ENCODE measurements around the gene RBM14. TPM values are rescaled to one million over a fixed set of nuclear protein-coding genes. Genes with fewer than 3 reads are reported as not detected.
A peak's percentile ranks its signal among the peaks of the same experiment; 100 is the strongest.

RBM14 gene
- total RNA-seq, 5 donors from 2014 or later (not counting 1 experiment from before 2014, with no cell fraction given): 176 to 382 (median 191) TPM

- H3K27me3 Mint-ChIP-seq: no peaks in the 10 kb centered on the region
- peak overlapping the region; percentile 92 to 100 (median 100) for H3K4me3 Mint-ChIP-seq
- ChIA-PET CTCF (interaction anchor here in 1 of 2 donors (1.2 to 1.8 kb wide), 4 partner anchors 24 to 85 kb away, joined by 4 to 17 read pairs (median 8); partner anchors contain the start of genes CTSF and RBM4B), POLR2A (interaction anchor here (0.5 to 1.6 kb wide), 4 partner anchors 23 to 45 kb away, joined by 4 to 11 read pairs (median 4); partner anchors contain the start of genes RBM14 (in 1 of the 2) and RBM4 (in 1 of the 2))
- peak overlapping the region; percentile 68 to 79 for H3K4me3 ChIP-seq (ENCODE audit: control insufficient read depth in 1 of 2, extremely low read depth in 1 of 2, low read length in 1 of 2)
- ATAC-seq (replicated peaks in 1 of 4) (peak in 2 of 4 experiments; percentile 7 to 17), DNase-seq (no peak)
- peak overlapping the region; percentile 77 for H3K27ac ChIP-seq (ENCODE audit: low read length)
- H3K9me3 ChIP-seq: no peaks in the 10 kb centered on the region
- H3K36me3 ChIP-seq (ENCODE audit: control insufficient read depth in 2 of 2, extremely low read depth in 1 of 2, insufficient read depth in 1 of 2, low read length in 1 of 2): peaks cover 0 to 5% of the 10 kb centered on the region in 2 donors
- no peaks in the 10 kb centered on the region for H3K36me3 Mint-ChIP-seq
- peaks cover 5 to 37% of the 10 kb centered on the region in 2 experiments for H3K4me1 ChIP-seq (ENCODE audit: control insufficient read depth in 1 of 2, extremely low read depth in 1 of 2, insufficient read depth in 2 of 2, low read length in 2 of 2)
- H3K27ac Mint-ChIP-seq: peak overlapping the region; percentile 99 to 100
- H3K9me3 Mint-ChIP-seq: no peaks in the 10 kb centered on the region
- WGBS (ENCODE audit: insufficient coverage): 12% methylated on average over 12 of the region's 12 CpGs
- peaks cover 0 to 7% of the 10 kb centered on the region in 2 experiments for H3K27me3 ChIP-seq (replicated peaks in 1 of 2; ENCODE audit: control insufficient read depth in 2 of 2, extremely low read depth in 1 of 2, insufficient read depth in 2 of 2, low read length in 1 of 2)
- H3K4me1 Mint-ChIP-seq: peaks cover 34 to 42% (median 35%) of the 10 kb centered on the region in 3 donors
These were observed 23.2 kb upstream of the RBM14 start for GRCh38 chr11:66593303-66593635.

DNA sequence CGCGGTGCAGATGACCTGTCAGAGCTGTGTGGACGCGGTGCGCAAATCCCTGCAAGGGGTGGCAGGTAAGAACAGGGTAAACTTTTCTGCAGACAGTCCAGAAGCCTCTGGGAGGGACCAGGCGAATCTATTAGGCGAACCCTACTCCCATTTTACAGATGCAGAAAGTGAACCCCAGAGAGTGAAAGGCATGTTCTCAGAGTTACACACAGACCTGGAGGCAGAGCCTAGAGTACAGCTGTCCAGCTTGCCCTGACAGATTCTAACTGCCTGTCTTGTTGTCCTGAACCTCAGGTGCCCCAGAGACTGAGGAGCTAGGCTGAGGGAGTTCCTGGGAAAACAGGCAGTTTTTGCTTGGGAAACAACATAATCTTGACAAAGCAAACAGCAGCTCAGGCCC lies 22.8 kb upstream of the RBM14 start:
- Histone ChIP-seq H3K9me3 (no peaks in the 10 kb centered on the region), H3K27me3 (replicated peaks in 1 of 2; ENCODE audit: control insufficient read depth in 2 of 2, extremely low read depth in 1 of 2, insufficient read depth in 2 of 2, low read length in 1 of 2) (peaks cover 0 to 7% of the 10 kb centered on the region in 2 experiments), H3K4me3 (ENCODE audit: control insufficient read depth in 1 of 2, extremely low read depth in 1 of 2, low read length in 1 of 2) (peak overlapping the region; percentile 68 to 79), H3K27ac (ENCODE audit: low read length) (peak overlapping the region; percentile 77), H3K4me1 (ENCODE audit: control insufficient read depth in 1 of 2, extremely low read depth in 1 of 2, insufficient read depth in 2 of 2, low read length in 2 of 2) (peaks cover 5 to 37% of the 10 kb centered on the region in 2 experiments), H3K36me3 (ENCODE audit: control insufficient read depth in 2 of 2, extremely low read depth in 1 of 2, insufficient read depth in 1 of 2, low read length in 1 of 2) (peaks cover 0 to 5% of the 10 kb centered on the region in 2 donors)
- Mint-ChIP-seq H3K9me3 (no peaks in the 10 kb centered on the region), H3K36me3 (no peaks in the 10 kb centered on the region), H3K27me3 (no peaks in the 10 kb centered on the region), H3K27ac (peak overlapping the region; percentile 99 to 100), H3K4me1 (peaks cover 34 to 42% (median 37%) of the 10 kb centered on the region in 3 donors), H3K4me3 (peak overlapping the region; percentile 92 to 100 (median 100))
- ChIA-PET POLR2A (interaction anchor here (0.5 to 1.0 kb wide), 2 partner anchors 35 to 42 kb away, joined by 4 read pairs; no protein-coding TSS in a partner anchor), CTCF (interaction anchor here in 1 of 2 donors (0.6 to 1.3 kb wide), 2 partner anchors 25 to 29 kb away, joined by 3 to 10 read pairs; no protein-coding TSS in a partner anchor)
- DNase-seq: no peak
- no CpG with 5 or more reads among the region's 7 CpGs for WGBS (ENCODE audit: insufficient coverage)
- ATAC-seq (replicated peaks in 1 of 4): no peak

GRCh38 chr11:66595245-66595904 lies 21.1 kb upstream of the RBM14 start:
- Histone ChIP-seq H3K36me3 (ENCODE audit: control insufficient read depth in 2 of 2, extremely low read depth in 1 of 2, insufficient read depth in 1 of 2, low read length in 1 of 2) (peaks cover 0 to 21% of the 10 kb centered on the region in 2 donors), H3K4me3 (ENCODE audit: control insufficient read depth in 1 of 2, extremely low read depth in 1 of 2, low read length in 1 of 2) (no peak overlapping the region), H3K27me3 (replicated peaks in 1 of 2; ENCODE audit: control insufficient read depth in 2 of 2, extremely low read depth in 1 of 2, insufficient read depth in 2 of 2, low read length in 1 of 2) (peaks cover 0 to 7% of the 10 kb centered on the region in 2 experiments), H3K27ac (ENCODE audit: low read length) (peak overlapping the region; percentile 38), H3K4me1 (ENCODE audit: control insufficient read depth in 1 of 2, extremely low read depth in 1 of 2, insufficient read depth in 2 of 2, low read length in 2 of 2) (peaks cover 5 to 37% of the 10 kb centered on the region in 2 experiments), H3K9me3 (no peaks in the 10 kb centered on the region)
- ChIA-PET POLR2A (interaction anchor here (0.6 to 1.5 kb wide), 4 partner anchors 21 to 43 kb away, joined by 3 to 15 read pairs (median 6); partner anchors contain the start of genes RBM14 (in 2 of the 2) and RBM4 (in 1 of the 2)), CTCF (no interaction called here)
- peaks cover 34 to 42% (median 38%) of the 10 kb centered on the region in 3 donors for H3K4me1 Mint-ChIP-seq
- H3K27me3 Mint-ChIP-seq: no peaks in the 10 kb centered on the region
- 100% methylated on average over 1 of the region's 5 CpGs for WGBS (ENCODE audit: insufficient coverage)
- H3K27ac Mint-ChIP-seq: peak overlapping the region; percentile 50 to 72
- no peak for ATAC-seq (replicated peaks in 1 of 4)
- peaks cover 3% of the 10 kb centered on the region for H3K36me3 Mint-ChIP-seq
- DNase-seq: peak in 1 of 35 experiments; percentile 19
- peak overlapping the region; percentile 36 to 92 (median 67) for H3K4me3 Mint-ChIP-seq
- H3K9me3 Mint-ChIP-seq: no peaks in the 10 kb centered on the region

DNA sequence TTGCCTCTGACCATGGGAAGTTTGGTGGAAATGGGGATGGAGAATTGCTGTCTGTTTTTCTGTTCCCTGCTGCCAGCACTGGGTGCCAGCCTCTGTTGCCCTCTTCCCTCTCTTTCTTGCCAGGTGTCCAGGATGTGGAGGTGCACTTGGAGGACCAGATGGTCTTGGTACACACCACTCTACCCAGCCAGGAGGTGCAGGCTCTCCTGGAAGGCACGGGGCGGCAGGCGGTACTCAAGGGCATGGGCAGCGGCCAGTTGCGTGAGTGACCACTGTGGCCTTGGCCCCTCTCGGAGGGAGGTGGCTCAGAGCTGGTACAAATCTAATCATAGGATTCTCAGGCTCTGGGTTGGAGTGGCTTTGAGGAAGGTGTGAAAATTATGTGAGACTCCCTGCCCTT lies 17.4 kb upstream of the RBM14 start:
- WGBS (ENCODE audit: insufficient coverage): 80% methylated on average over 2 of the region's 6 CpGs
- Mint-ChIP-seq H3K27me3 (no peaks in the 10 kb centered on the region), H3K9me3 (no peaks in the 10 kb centered on the region), H3K36me3 (peaks cover 12% of the 10 kb centered on the region), H3K27ac (no peak overlapping the region), H3K4me3 (no peak overlapping the region), H3K4me1 (peaks cover 17 to 22% (median 20%) of the 10 kb centered on the region in 3 donors)
- no peak for DNase-seq
- POLR2A ChIA-PET: no interaction called here
- Histone ChIP-seq H3K4me1 (ENCODE audit: control insufficient read depth in 1 of 2, extremely low read depth in 1 of 2, insufficient read depth in 2 of 2, low read length in 2 of 2) (peaks cover 0 to 18% of the 10 kb centered on the region in 2 experiments), H3K36me3 (ENCODE audit: control insufficient read depth in 2 of 2, extremely low read depth in 1 of 2, insufficient read depth in 1 of 2, low read length in 1 of 2) (peaks cover 13 to 24% of the 10 kb centered on the region in 2 donors), H3K27me3 (replicated peaks in 1 of 2; ENCODE audit: control insufficient read depth in 2 of 2, extremely low read depth in 1 of 2, insufficient read depth in 2 of 2, low read length in 1 of 2) (no peaks in the 10 kb centered on the region), H3K27ac (ENCODE audit: low read length) (no peak overlapping the region), H3K9me3 (no peaks in the 10 kb centered on the region), H3K4me3 (ENCODE audit: control insufficient read depth in 1 of 2, extremely low read depth in 1 of 2, low read length in 1 of 2) (no peak overlapping the region)
- no peak for ATAC-seq (replicated peaks in 1 of 4)
- CTCF ChIA-PET: no interaction called here

GRCh38 chr11:66600219-66600618 lies 16.2 kb upstream of the RBM14 start:
- H3K4me3 ChIP-seq (ENCODE audit: control insufficient read depth in 1 of 2, extremely low read depth in 1 of 2, low read length in 1 of 2): no peak overlapping the region
- ChIA-PET POLR2A (no interaction called here), CTCF (no interaction called here)
- no peak overlapping the region for H3K27ac Mint-ChIP-seq
- peaks cover 0 to 8% of the 10 kb centered on the region in 2 experiments for H3K4me1 ChIP-seq (ENCODE audit: control insufficient read depth in 1 of 2, extremely low read depth in 1 of 2, insufficient read depth in 2 of 2, low read length in 2 of 2)
- no peak overlapping the region for H3K27ac ChIP-seq (ENCODE audit: low read length)
- H3K9me3 Mint-ChIP-seq: no peaks in the 10 kb centered on the region
- WGBS (ENCODE audit: insufficient coverage): no CpG with 5 or more reads among the region's 2 CpGs
- no peaks in the 10 kb centered on the region for H3K27me3 Mint-ChIP-seq
- peaks cover 9 to 13% (median 12%) of the 10 kb centered on the region in 3 donors for H3K4me1 Mint-ChIP-seq
- ATAC-seq (replicated peaks in 1 of 4) (no peak), DNase-seq (no peak)
- no peaks in the 10 kb centered on the region for H3K9me3 ChIP-seq
- H3K4me3 Mint-ChIP-seq: no peak overlapping the region
- H3K36me3 Mint-ChIP-seq: peaks cover 23% of the 10 kb centered on the region
- peaks cover 21 to 36% of the 10 kb centered on the region in 2 donors for H3K36me3 ChIP-seq (ENCODE audit: control insufficient read depth in 2 of 2, extremely low read depth in 1 of 2, insufficient read depth in 1 of 2, low read length in 1 of 2)
- H3K27me3 ChIP-seq (replicated peaks in 1 of 2; ENCODE audit: control insufficient read depth in 2 of 2, extremely low read depth in 1 of 2, insufficient read depth in 2 of 2, low read length in 1 of 2): no peaks in the 10 kb centered on the region

DNA sequence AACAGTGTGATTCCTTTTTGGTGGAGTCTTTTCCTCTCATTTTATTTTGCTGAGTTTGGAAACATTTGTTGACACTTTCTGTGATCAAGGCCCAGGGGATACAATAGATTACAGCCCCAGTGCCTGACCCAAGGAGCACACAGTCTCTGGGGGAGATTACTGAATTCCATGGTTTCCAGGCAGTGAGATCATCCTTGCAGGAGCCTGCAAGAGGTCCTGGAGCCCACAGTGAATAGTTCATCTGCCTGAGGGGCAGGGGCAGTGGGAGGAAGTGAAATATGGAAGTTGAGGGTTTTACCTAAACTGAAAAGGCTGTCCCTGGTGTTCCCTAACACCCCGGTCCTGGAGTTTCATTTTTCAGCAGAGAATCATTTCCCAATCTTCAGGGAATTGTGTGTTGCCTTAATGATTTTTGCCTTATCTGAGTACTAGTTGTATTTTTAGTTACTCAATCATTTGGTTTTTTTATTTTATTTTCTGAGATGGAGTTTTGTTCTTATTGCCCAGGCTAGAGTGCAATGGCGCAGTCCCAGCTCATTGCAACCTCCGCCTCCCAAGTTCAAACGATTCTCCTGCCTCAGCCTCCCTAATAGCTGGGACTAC lies 15.7 kb upstream of the RBM14 start:
- H3K27me3 ChIP-seq (replicated peaks in 1 of 2; ENCODE audit: control insufficient read depth in 2 of 2, extremely low read depth in 1 of 2, insufficient read depth in 2 of 2, low read length in 1 of 2): no peaks in the 10 kb centered on the region
- DNase-seq (no peak), ATAC-seq (replicated peaks in 1 of 4) (no peak)
- no peaks in the 10 kb centered on the region for H3K9me3 Mint-ChIP-seq
- peaks cover 4 to 8% (median 7%) of the 10 kb centered on the region in 3 donors for H3K4me1 Mint-ChIP-seq
- H3K4me3 ChIP-seq (ENCODE audit: control insufficient read depth in 1 of 2, extremely low read depth in 1 of 2, low read length in 1 of 2): no peak overlapping the region
- peaks cover 26 to 41% of the 10 kb centered on the region in 2 donors for H3K36me3 ChIP-seq (ENCODE audit: control insufficient read depth in 2 of 2, extremely low read depth in 1 of 2, insufficient read depth in 1 of 2, low read length in 1 of 2)
- no peak overlapping the region for H3K4me3 Mint-ChIP-seq
- peaks cover 26% of the 10 kb centered on the region for H3K36me3 Mint-ChIP-seq
- H3K27me3 Mint-ChIP-seq: no peaks in the 10 kb centered on the region
- ChIA-PET CTCF (no interaction called here), POLR2A (no interaction called here)
- H3K9me3 ChIP-seq: no peaks in the 10 kb centered on the region
- H3K4me1 ChIP-seq (ENCODE audit: control insufficient read depth in 1 of 2, extremely low read depth in 1 of 2, insufficient read depth in 2 of 2, low read length in 2 of 2): peaks cover 0 to 3% of the 10 kb centered on the region in 2 experiments
- no peak overlapping the region for H3K27ac ChIP-seq (ENCODE audit: low read length)
- no peak overlapping the region for H3K27ac Mint-ChIP-seq
- WGBS (ENCODE audit: insufficient coverage): 80% methylated on average over 1 of the region's 4 CpGs
